ENCODE results near the gene NOP53.
"Not testable (repeated sequence)": the region's sequence is repeated elsewhere in the genome, so short reads cannot be mapped to it uniquely, and the experiment has no call there.

NOP53 gene

DNA sequence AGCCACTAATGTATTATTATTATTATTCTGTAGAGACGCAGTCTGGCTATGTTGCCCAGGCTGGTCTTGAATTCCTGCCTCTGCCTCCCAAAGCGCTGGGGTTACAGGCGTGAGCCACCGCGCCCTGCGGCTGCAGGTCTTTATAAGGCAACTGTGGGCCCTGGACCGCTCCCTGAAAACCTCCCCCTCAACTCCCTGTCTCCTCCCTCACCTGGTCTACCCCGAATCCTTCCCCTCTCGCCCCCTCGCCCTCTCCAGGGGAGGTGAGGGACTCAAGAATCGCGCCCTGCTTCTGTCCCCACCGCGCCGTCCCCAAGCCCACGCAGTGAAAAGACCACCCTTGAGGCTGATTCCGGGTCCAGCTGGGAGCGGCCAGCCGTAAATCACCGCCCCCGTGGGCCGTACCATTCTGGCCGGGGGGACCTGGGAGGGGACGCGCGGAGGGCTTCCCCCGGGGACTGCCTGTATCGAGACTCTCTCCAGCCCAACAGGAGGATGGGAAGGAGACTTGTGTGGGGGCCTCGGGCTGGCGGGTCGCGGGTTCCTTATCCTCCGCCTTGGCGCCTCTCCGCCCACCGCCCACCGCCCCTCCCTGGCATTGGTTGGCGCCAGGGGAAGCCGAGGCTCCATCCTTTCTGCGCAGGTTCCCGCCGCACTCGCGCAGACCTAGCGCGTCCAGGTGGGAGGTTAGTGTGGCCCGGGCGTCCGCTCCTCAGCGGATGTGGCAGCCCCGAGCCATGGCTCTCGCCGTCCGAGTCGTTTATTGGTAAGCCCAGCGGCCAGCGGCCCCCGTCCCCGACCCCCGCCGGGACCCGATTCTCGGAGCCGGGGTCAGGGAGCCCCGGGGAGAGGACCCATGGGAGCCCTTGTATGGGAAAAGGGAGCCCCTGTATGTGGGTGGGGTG is 33.0 kb downstream of the NOP53 start, which contains the start of gene SELENOW:
SELENOW (plus strand) TSS at position 655 of the 905 bp plus-strand sequence; CDS start at position 738, 83 bp downstream.
- no peak for FAIRE-seq

DNA sequence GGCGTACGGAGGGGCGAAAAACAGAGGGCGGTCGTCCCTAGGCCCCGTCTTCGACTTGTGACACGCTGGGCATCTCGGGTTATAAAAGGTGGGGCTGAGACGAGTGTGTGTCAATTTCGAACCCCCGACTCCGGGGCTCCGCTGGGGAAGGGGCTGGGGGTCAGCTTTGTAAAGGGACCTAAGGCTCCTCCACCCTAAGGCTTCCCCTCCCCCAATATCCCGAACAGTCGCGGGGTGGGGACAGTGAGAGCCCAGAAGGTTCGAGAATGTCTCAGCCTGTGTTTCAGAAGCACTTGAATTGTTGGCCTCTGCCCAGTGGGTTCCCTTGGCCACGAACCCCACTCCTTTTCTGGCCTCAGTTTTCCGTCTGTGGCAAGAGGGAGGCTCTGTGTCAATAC is 33.6 kb downstream of the NOP53 start:
- FAIRE-seq: no peak

DNA sequence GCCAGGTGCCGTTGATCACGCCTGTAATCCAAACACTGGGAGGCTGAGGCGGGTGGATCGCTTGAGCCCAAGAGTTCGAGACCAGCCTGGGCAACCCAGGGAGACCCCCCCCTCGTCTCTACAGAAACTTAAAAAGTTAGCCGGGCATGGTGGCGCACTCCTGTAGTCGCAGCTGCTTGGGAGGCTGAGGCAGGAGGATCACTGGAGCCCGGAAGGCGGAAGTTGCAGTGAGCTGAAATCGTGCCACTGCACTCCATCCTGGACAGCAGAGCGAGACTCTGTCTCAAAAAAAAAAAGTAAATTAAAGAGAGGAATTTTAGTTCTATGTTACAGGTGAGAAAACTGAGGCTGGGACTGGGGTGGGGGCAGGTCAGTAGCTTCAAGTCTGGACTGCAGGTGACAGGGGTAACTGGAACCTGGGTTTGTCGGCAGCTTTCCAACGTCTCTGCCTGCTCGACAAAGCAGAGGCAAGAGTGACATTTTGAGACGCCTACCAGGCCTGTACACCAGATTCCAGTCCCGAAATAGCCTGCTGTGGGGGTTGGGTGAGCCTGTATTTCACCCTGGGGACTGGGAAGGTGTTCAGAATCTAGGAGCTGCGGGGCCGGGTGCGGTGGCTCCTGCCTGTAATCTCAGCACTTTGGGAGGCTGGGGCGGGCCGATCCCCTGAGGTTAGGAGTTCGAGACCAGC is 34.3 kb downstream of the NOP53 start:
- FAIRE-seq: no peak

DNA sequence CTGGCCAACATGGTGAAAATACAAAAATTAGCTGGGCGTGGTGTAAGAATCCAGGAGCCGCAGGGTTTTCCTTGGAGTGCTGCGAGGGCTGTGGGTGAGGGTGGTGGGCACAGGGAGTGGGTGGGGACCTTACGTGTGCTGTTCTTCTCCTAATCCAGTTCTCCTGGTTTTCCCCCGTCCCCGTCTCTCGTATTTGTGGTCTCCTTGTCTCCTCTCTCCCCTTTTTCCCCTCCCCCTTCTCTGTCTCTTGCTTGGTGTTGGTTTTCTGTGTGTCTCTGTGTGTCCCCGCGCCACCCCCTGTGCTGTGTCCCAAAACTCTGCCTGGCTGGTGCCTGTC is 34.8 kb downstream of the NOP53 start:
- FAIRE-seq: no peak

DNA sequence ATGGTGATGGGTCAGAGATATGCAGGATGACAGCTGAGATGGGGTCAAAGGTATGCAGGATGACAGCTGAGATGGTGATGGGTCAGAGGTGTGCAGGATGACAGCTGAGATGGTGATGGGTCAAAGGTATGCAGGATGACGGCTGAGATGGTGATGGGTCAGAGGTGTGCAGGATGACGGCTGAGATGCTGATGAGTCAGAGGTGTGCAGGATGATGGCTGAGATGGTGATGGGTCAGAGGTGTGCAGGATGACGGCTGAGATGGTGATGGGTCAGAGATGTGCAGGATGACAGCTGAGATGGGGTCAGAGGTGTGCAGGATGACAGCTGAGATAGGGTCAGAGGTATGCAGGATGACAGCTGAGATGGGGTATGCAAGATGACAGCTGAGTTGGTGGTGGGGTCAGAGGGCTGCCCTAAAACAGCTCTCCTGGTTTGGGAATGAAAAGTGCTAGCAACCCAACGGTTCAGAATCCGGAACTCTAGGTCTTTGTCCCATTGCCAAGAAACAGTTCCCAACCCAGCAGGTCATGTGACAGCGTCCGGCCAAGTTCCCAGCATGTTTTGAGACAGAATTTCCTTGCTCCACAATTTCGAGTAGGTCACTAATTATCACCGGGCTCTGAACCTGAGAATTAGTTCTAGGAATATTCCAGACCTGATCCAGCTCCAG is 36.4 kb downstream of the NOP53 start:
- no peak for FAIRE-seq

DNA sequence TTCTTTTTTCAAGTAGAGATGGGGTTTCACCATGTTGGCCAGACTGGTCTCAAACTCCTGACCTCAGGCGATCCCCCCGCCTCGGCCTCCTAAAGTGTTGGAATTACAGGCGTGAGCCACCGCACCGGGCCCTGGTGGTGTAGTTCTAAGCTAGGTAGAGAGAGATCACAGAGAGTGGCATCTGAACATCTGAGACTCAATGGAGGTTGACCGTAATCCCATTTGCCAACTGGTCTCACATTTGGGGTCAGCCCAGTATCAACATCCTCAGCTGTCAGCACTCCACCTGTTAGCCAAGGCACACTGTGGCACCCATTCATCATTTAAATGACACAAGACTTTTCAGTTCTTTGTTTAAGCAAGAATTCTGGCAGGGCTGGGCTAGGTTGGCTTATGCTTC is 41.2 kb downstream of the NOP53 start:
- no peak for FAIRE-seq

DNA sequence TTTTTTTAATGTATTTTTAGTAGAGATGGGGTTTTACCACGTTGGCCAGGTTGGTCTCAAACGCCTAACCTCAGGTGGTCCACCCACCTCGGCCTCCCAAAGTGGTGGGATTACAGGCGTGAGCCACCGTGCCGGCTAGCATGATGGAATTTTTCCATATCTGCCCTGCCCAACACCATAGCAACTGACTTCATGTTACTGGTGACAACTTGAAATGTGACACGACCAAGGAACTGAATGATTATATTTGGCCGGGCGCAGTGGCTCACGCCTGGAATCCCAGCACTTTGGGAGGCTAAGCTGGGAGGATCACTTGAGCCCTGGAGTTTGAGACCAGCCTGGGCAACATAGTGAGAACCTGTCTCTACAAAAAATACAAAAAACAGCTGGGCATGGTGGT is 42.0 kb downstream of the NOP53 start:
- FAIRE-seq: not testable (repeated sequence)

DNA sequence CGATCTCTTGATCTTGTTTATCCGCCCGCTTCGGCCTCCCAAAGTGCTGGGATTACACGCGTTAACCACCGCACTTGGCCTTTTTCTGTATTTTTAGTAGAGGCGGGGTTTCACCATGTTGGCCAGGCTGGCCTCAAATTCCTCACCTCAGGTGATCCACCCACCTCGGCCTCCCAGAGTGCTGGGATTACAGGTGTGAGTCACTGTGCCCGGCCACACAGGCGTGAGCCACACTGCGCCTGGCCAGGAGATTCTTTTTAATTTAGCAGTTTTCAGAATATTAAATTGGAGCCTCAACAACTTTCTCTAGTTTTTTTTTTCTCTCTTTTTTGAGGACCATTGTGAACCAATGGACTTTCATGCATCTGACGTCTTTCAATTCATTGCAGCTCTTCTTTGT is 44.5 kb downstream of the NOP53 start:
- FAIRE-seq: not testable (repeated sequence)

DNA sequence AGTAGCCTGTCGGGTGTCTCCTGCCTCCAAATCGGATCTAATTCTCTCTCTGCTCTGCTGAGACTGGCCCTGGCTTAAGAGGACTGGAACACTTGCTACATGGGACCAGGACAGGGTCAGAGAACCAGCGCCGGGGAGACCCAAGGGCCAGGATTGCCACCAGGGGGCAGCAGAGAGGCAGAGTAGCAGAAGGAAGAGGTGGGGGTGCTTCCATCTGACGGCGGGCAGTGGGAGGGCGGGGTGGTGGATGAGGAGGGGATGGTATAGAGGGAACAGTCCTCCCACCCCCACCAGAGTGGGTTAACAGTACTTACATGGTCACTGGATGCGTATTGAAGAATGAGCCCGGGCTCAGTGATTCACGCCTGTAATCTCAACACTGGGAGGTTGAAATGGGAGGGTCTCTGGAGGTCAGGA is 45.1 kb downstream of the NOP53 start:
- no peak for FAIRE-seq

DNA sequence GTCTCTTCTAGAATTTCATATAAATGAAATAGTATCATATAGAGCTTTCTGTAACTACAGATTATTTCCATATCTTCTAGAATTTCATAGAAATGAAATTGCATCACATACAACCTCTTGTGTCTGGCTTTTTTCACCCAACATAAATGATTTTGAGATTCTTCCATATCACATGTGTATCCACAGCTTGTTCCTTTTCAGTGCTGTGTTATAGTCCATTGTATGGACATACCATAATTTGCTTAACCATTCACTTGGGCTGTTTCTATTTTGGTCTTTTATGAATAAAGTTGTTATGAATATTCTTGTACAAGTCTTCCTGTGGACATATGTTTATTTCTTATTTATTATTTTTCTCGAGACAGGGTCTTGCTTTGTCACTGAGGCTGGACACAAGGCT is 47.3 kb downstream of the NOP53 start:
- FAIRE-seq: no peak

DNA sequence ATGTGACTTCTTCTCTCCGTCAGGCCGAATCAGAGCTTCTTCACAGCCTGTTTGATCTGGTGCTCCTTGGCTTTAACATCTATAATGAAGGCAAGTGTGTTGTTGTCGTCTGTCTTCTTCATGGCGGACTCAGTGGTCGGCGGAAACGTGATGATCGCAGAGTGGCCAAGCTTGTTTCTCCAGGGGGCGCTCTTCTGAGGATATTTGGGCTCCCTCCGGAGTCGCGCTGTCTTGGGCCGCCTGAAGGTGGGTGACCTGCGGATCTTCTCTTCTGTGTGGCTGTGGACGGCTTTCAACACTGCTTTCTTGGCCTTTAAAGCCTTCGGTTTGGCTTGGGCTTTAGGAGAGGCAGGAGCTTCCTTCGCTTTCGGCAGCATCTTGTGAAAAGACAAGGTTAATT is 49.2 kb downstream of the NOP53 start:
- no peak for FAIRE-seq

DNA sequence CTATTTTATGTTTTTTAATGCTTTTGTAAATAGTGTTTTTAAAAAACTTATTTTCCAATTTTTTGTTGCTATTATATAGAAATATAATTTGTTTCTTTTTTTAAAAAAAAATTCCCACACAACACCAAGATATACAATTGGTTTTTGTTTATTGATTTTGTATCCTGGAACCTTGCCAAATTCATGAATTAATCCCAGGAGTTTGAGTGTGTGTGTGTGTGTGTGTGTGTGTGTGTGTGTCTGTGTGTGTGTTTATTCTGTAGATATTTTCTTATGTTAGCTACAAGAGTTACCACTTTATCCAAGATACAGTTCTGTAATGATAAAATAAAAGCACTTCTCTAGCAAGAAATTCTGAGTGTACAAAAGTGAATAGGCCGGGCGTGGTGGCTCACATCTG is 51.4 kb downstream of the NOP53 start:
- FAIRE-seq: no peak

DNA sequence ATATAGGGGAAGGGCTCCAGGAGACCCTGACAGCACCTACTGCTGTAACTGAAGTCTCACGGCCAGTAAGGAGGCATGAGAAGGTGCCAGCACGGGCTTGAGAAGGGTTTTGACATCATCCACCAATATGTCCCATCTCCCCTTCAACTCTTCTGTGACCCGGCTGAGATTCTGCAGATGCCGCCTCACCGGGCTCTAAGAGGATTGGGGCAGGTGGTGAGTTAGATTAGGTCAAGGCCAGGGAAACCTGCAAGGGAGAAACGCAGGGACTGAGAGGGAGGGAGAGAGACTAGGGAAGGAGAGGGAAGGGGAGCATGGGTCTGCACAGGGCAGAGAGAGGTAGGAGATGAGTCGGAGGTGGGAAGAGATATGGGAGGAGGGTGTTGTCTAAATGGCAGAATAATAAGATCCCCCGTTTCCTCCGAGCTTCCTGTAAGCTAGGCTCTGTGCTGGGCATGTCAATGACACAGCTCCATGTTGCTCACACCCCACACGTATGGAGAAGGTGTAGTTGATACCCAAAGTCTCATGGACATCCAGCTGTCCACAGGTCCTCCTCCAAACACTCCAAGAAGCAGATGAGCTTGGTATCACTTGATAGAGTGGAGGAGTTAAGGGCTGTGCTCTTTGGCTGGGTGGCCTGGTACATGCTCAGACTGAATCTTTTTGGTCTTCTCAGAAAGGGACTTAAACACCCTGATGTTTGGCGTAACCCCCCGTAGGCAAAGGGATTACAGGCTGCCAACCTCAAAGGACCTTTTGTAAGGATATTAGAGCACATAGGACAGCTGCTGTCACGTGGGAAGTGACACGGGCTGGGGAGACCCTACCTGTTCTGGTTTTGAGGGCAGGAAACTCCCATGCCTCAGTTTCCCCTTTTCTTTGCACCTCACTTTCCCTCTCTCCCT is 52.9 kb downstream of the NOP53 start:
- no peak for FAIRE-seq

DNA sequence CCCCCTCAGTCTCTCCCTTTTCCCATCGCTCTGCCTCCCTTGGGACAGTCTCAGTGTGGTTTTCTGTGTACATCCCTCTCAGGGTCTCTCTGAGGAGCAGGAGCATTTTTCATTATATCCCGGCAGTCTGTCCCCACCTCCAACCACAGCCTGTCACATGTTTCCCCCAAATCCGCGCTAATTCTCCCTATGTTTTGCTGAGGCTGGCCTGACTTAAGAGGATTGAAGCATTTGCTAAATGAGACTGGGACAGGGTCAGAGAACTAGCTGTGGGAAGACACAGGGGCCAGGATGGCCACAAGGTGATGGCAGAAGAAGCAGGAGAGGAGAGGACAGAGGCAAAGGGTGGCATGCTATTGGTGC is 53.5 kb downstream of the NOP53 start:
- no peak for FAIRE-seq

DNA sequence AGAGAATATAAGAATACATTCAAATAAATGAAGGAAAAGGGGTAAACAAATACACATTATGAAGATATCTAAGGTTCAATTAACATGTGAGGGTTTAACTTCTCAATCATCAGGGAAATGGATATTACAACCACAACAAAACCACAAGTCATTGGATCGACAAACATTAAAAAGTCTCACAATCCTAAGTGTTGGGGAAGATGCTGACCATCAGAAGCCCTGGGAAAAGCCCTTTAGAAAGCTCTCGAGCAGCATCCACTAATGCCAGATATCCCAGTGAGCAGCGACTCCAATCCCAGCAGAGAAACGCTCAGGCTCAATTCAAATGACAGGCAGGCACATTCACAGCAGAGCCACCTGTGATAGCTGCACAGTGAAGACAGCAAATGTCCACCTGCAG is 55.9 kb downstream of the NOP53 start:
- FAIRE-seq: no peak

DNA sequence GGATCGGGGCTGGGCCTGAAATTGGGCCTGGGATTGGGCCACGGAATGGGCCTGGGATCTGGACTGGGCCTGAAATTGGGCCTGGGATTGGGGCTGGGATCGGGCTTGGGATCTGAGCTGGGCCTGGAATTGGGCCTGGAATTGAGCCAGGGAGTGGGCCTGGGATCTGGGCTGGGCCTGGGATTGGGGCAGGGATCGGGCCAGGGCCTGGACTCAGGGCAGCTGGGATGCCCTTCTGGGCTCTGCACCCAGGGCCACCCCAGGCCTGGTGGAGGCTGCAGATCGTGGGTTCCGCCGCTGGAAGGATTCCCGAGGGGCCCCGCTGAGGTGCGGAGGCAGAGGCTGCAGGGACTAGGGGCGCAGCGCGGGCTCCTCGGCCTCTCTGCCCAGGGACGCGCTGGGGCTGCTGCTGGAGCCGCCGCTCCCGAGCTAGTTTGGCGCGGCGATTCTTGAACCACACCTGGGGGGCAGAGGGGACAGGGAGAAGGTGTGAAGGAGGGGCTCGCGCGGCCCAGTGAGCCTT is 57.2 kb downstream of the NOP53 start:
- no peak for FAIRE-seq

DNA sequence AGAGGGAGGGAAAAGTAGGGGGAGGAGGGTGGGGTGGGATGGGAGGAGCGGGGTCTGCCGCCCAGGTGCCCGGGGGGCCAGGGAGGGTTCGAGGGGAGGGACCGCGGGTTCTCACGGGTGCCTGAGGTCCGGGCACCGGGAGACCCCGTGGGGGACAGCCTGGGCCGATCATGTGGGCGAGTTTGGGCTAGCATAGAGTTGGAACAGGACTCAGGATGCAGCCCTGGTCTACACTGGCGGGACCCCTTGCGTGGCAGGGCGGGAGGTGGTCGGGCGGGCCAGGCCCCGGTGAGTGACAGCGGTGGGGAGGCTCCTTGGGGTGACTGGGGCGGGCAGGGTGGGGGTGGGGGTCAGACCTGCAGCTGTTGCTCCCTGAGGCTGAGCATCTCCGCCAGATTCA is 57.8 kb downstream of the NOP53 start:
- FAIRE-seq: not testable (repeated sequence)

DNA sequence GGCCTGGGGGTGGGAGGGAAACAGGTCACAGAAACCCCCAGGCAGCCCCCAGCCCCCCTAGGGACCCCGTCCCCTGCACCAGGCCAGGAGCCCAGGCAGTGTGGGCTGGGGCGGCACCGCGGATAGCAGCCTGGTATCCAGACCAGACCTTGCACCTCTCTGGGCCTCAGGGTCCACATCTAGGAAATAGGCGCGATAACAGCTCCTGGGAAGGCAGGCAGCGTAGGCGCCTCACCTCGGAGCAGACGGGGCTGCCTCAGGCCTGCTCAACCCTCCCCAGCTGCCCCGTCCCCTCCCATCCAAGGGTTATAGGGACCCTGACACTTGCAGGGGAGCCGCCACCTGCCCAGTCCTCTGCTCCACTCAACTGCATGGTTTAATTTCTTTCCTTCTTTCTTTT is 58.3 kb downstream of the NOP53 start:
- FAIRE-seq: not testable (repeated sequence)

DNA sequence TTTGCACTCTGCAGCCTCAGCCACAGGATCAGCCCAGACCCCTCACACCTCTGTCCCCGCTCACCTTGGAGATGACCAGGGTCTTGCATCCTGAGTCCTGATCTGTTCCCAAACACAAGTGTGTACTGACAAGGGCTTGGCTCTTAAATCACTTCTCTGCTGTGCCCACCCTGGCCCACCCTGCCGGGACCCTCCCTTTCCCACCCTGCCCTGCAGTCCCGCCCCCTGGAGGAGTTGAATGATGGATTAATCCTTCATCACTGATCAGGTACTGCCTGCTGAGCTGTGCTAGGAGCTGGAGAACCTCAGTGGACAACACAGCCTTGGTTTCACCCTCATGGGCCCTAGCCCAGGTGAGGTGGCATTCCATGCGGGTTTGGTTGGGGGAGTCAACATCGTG is 59.1 kb downstream of the NOP53 start, which contains the start of gene TPRX1:
TPRX1 (minus strand) TSS at position 101 of the 400 bp plus-strand sequence; CDS start at position 89, 12 bp downstream.
- not testable (repeated sequence) for FAIRE-seq

DNA sequence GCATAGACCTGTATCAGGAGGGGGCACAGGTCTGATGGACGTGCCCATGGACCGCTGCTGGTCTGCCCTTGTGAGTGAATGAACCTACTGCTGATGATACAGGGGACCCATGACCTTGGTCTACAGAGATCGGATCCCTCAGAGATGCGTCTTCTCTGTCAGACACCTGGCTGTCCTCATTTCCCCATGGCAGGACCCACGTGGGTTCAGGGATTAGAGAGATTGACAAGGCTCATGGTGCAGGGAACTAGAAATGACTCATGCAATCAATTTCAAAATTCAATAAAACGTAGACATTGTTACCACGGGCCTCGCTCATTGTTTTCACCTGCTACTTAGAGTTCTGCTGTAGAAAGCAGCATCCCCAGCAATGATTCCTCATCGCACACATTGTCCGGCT is 60.0 kb downstream of the NOP53 start:
- FAIRE-seq: no peak

DNA sequence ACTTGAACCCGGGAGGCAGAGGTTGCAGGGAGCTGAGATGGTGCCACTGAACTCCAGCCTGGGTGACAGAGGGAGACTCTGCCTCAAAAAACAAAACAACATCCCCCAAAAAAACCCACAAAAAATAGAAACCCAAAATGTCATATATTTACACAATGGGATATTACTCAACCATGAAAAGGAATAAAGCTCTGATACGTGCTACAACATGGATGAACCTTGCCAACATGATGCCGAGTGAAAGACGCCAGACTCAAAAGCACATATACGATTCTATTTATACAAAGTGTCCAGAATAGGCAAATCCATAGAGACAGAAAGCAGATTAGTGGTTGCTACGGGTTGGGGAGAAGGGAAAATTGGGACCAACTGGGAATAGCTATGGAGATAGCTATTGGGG is 61.1 kb downstream of the NOP53 start:
- no peak for FAIRE-seq
